Body of pancreas (tissue), 4 donors: ENCODE data around the gene HTR6. TPM values are rescaled to one million over a fixed set of nuclear protein-coding genes. Genes with fewer than 3 reads are reported as not detected.

Experiments used
- ATAC-seq: fragments of 150-250 bp; one replicate; pipeline ENCODE4 v1.9.1; 2016
- DNase-seq, 4 donors: peaks; one replicate each; pipeline ENCODE4 v3.0.0-alpha.2; 2019
- H3K27ac ChIP-seq, 4 donors: fragments of 200-600 bp; sonication (generic); 1 replicate in 3 of 4; 2 replicates in 1 of 4; pipeline versions ENCODE4 v1.5.1 to v1.6.1; 2016 to 2019; ENCODE audit warnings: mild to moderate bottlenecking in 1 of 4, mixed read lengths in 1 of 4, moderate library complexity in 1 of 4
- H3K27me3 ChIP-seq, 2 donors: fragments of 200-600 bp; sonication (generic); one replicate each; pipeline ENCODE4 v1.6.0; 2016; ENCODE audit warnings: mild to moderate bottlenecking in 1 of 2
- H3K36me3 ChIP-seq, 2 donors: fragments of 200-600 bp; sonication (generic); replicated peaks in 1 of 2; 2 replicates each; pipeline ENCODE4 v1.5.1; 2016; ENCODE audit warnings: low read depth in 2 of 2; ENCODE audit not compliant: insufficient read depth in 1 of 2
- H3K4me1 ChIP-seq: fragments of 200-600 bp; sonication (generic); one replicate; pipeline ENCODE4 v1.6.0; 2016
- H3K4me3 ChIP-seq, 2 donors: fragments of 200-600 bp; sonication (generic); 1 replicate in 1 of 2; 2 replicates in 1 of 2; pipeline ENCODE4 v1.5.1; 2016 to 2019
- H3K9me3 ChIP-seq, 3 donors: fragments of 200-600 bp; sonication (generic); 1 replicate in 2 of 3; 2 replicates in 1 of 3; pipeline ENCODE4 v1.5.1; 2016
- CTCF ChIP-seq, 7 experiments: fragments of 450-650 bp in 4 of 7; fragments of 200-600 bp in 3 of 7; sonication (generic) in 3 of 7; IDR thresholded peaks; one replicate each; pipeline ENCODE4 v1.5.1; 2016 to 2019; ENCODE audit warnings: antibody characterized with exemption in 7 of 7
- POLR2A ChIP-seq, 3 donors: fragments of 450-650 bp; IDR thresholded peaks; one replicate each; pipeline ENCODE4 v1.6.1; 2016; ENCODE audit warnings: antibody characterized with exemption in 3 of 3, mild to moderate bottlenecking in 2 of 3
- WGBS, 2 donors: methylation state at CpG; one replicate each; pipeline ENCODE4 v1.1.5; 2017; 5-methylcytosine and 5-hydroxymethylcytosine counted together
- intact Hi-C: fragments of 100-400 bp; cut with DNase I; formaldehyde crosslinking; loops from one replicate; pipeline ENCODE4 v1.15.1; 2023
- total RNA-seq, 2 donors: library from RNA; depleted of rRNA; stranded (reverse); fragments of >200 nt; gene quantifications; one replicate each; pipeline ENCODE4 v1.1.0, GENCODE V29; 2016

The HTR6 gene
- total RNA-seq, 2 donors from 2014 or later, result not detected

- no peaks in the 10 kb centered on the region for H3K9me3 ChIP-seq
- H3K27me3 ChIP-seq, result no peaks in the 10 kb centered on the region
- 39 to 41% methylated on average over 9 to 14 of the region's 14 CpGs for WGBS, 2 donors
- H3K27ac ChIP-seq, result peak overlapping the region in 2 of 4 donors; percentile 14 to 39
- no peak overlapping the region for H3K4me3 ChIP-seq
- ATAC-seq (no peak), DNase-seq (peak in 1 of 4 donors; percentile 29)
- intact Hi-C loops, result no loop called here
- peaks cover 18% of the 10 kb centered on the region for H3K4me1 ChIP-seq
- no peak for TF ChIP-seq POLR2A (IDR thresholded peaks at IDR 0.05)
- no peak for TF ChIP-seq CTCF (IDR thresholded peaks at IDR 0.05)
- H3K36me3 ChIP-seq, result no peaks in the 10 kb centered on the region
Observed at GRCh38 chr1:19640363-19641316, 24.0 kb upstream of the HTR6 start.

- DNase-seq (no peak), ATAC-seq (no peak)
- intact Hi-C loops, result no loop called here
- Histone ChIP-seq H3K36me3 (no peaks in the 10 kb centered on the region), H3K4me1 (peaks cover 18% of the 10 kb centered on the region), H3K27ac (peak overlapping the region in 1 of 4 donors; percentile 66), H3K27me3 (no peaks in the 10 kb centered on the region), H3K9me3 (no peaks in the 10 kb centered on the region), H3K4me3 (no peak overlapping the region)
- no peak for TF ChIP-seq POLR2A (IDR thresholded peaks at IDR 0.05)
- no peak for TF ChIP-seq CTCF (IDR thresholded peaks at IDR 0.05)
- WGBS, 2 donors, result 47 to 63% methylated on average over 7 of the region's 7 CpGs
Observed at GRCh38 chr1:19643121-19643520, 21.6 kb upstream of the HTR6 start.

- no peaks in the 10 kb centered on the region for H3K27me3 ChIP-seq
- H3K9me3 ChIP-seq, result no peaks in the 10 kb centered on the region
- TF ChIP-seq CTCF (IDR thresholded peaks at IDR 0.05), result no peak
- TF ChIP-seq POLR2A (IDR thresholded peaks at IDR 0.05), result no peak
- peak within 1 kb of the TSS; percentile 20 to 76 (median 71) for H3K27ac ChIP-seq
- peaks cover 18% of the 10 kb centered on the region for H3K4me1 ChIP-seq
- ATAC-seq, result peak; percentile 77
- DNase-seq, result peak; percentile 41 to 60 (median 46)
- intact Hi-C loops, result no loop called here
- WGBS, 2 donors, result 2 to 32% methylated on average over 7 to 86 of the region's 90 CpGs
- no peaks in the 10 kb centered on the region for H3K36me3 ChIP-seq
- H3K4me3 ChIP-seq, result peak within 1 kb of the TSS; percentile 9 to 47
Observed at GRCh38 chr1:19643602-19644394, 20.9 kb upstream of the HTR6 start, which contains the start of gene NBL1. TSS of gene NBL1 (plus strand) at chr1:19644311. CDS start at chr1:19655031, 10,720 bp downstream.

- Histone ChIP-seq H3K27me3 (no peaks in the 10 kb centered on the region), H3K36me3 (no peaks in the 10 kb centered on the region), H3K4me1 (peaks cover 18% of the 10 kb centered on the region), H3K27ac (peak overlapping the region; percentile 20 to 76 (median 71)), H3K9me3 (no peaks in the 10 kb centered on the region), H3K4me3 (no peak overlapping the region)
- TF ChIP-seq POLR2A (IDR thresholded peaks at IDR 0.05), result no peak
- no peak for TF ChIP-seq CTCF (IDR thresholded peaks at IDR 0.05)
- intact Hi-C loops, result no loop called here
- ATAC-seq, result peak; percentile 25
- no peak for DNase-seq
- WGBS, 2 donors, result 1% methylated on average over 34 of the region's 51 CpGs; no CpG with 5 or more reads in 1 of the 2 donors
Observed at GRCh38 chr1:19644395-19644680, 20.3 kb upstream of the HTR6 start.
